Endothelial cell of umbilical vein (primary cell): ENCODE measurements around the gene AJUBA.

Experiments used
- EZH2 ChIP-seq: IDR thresholded peaks from 2 replicates; pipeline ENCODE4 v1.6.1; 2012; ENCODE audit warnings: borderline replicate concordance, low read depth, mild to moderate bottlenecking, moderate library complexity, low read length, inconsistent platforms; ENCODE audit not compliant: severe bottlenecking
- FOS ChIP-seq: IDR thresholded peaks from 2 replicates; pipeline ENCODE4 v1.6.1; 2011; ENCODE audit warnings: mild to moderate bottlenecking, low read length, moderate library complexity, borderline replicate concordance; ENCODE audit not compliant: insufficient read depth
- JUN ChIP-seq: IDR thresholded peaks from 2 replicates; pipeline ENCODE4 v1.6.1; 2011; ENCODE audit warnings: borderline replicate concordance, low read depth; ENCODE audit not compliant: insufficient read length, insufficient read depth
- POLR2A ChIP-seq: IDR thresholded peaks from 2 replicates; pipeline ENCODE4 v1.6.1; 2012; ENCODE audit warnings: low read depth, mild to moderate bottlenecking, control low read depth, low read length
- TF ChIP-seq, protein P1 (sequence below): IDR thresholded peaks from 2 replicates; pipeline ENCODE4 v1.6.1; 2011; ENCODE audit not compliant: insufficient read depth, insufficient read length

DNA sequence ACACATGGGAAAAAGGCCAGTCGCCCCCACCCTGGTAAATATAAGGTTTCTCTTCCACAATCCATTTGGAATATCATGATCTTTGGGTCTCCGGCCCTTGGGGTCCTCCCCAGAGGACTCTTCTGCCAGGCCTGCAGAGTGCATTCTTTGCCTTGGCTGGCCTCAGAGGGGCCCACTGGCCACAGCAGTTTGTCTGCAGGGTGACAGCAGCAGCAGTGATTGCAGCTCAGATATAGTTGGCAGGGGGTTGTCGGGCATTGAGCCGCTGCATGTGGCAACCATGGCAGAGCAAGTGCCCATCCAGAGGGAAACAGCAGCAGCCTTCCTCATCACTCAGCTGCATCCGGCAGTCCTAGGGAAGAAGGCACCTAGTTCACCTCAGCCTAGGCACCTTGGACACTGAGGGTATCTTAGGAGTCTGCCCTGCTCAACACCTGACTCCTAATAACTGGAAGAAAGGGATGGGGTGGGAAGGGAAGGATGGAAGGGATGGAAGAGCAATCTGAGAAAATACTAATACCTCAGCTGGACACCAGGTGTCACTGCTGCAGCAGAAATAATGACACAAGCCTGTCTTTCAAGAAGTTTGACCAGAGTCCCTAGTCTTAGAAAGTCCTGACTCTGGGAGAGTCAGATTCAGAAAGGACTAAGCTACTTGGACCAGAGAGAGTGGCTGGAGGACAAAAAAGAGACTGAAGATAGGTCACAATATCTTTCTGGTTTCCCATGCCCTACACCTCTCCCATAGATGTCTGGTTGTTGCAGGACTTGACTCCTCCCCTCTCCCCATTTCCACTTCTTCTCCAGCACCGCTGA, 8.9 kb downstream of the AJUBA start:
- no peak for TF ChIP-seq EZH2
- TF ChIP-seq FOS = no peak
- TF ChIP-seq, protein P1, sequence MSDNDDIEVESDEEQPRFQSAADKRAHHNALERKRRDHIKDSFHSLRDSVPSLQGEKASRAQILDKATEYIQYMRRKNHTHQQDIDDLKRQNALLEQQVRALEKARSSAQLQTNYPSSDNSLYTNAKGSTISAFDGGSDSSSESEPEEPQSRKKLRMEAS = no peak
- no peak for TF ChIP-seq POLR2A
- TF ChIP-seq JUN = no peak
